A549 (cell line): ENCODE results near the gene PIGL.

ENCODE experiments used
- POLR2A ChIP-seq: IDR thresholded peaks from 2 replicates; pipeline ENCODE4 v1.6.1; 2012; ENCODE audit warnings: mild to moderate bottlenecking, low read length
- TF ChIP-seq, protein P1 (sequence below): fragments of >200 bp; sonication (Bioruptor Twin); formaldehyde crosslinking; IDR thresholded peaks from 3 replicates; pipeline ENCODE4 v1.5.1; 2016

DNA sequence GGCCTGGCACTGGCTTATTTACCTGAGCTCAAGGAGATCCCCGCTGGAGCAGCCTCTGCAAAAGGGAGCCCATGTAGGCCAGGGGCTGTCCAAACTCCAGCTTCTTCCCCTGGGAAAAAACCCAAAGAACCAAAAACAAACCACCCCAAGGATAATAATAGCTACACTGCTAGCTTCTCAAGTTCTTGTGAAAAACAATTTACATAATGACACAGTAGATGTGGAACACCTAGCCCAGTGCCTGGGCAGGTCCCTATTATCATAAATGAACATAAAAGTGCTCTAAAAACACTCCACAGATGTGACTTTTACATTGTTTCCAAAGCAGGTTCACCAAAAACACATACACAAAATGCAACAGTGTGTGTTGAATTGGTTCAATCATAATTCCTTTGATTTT is 109.0 kb downstream of the PIGL start:
- TF ChIP-seq POLR2A: no peak
- TF ChIP-seq, protein P1, sequence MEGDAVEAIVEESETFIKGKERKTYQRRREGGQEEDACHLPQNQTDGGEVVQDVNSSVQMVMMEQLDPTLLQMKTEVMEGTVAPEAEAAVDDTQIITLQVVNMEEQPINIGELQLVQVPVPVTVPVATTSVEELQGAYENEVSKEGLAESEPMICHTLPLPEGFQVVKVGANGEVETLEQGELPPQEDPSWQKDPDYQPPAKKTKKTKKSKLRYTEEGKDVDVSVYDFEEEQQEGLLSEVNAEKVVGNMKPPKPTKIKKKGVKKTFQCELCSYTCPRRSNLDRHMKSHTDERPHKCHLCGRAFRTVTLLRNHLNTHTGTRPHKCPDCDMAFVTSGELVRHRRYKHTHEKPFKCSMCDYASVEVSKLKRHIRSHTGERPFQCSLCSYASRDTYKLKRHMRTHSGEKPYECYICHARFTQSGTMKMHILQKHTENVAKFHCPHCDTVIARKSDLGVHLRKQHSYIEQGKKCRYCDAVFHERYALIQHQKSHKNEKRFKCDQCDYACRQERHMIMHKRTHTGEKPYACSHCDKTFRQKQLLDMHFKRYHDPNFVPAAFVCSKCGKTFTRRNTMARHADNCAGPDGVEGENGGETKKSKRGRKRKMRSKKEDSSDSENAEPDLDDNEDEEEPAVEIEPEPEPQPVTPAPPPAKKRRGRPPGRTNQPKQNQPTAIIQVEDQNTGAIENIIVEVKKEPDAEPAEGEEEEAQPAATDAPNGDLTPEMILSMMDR: no peak
